Endothelial cell of umbilical vein (primary cell): ENCODE results near the gene AUTS2.

Source experiments
- CTCF ChIP-seq, 2 donors: IDR thresholded peaks; 1 replicate in 1 of 2; 2 replicates in 1 of 2; pipeline ENCODE4 v1.5.1; 2011; ENCODE audit warnings: low read length in 2 of 2, mild to moderate bottlenecking in 2 of 2, moderate library complexity in 2 of 2, control low read depth in 1 of 2, inconsistent platforms in 1 of 2, low read depth in 1 of 2; ENCODE audit not compliant: insufficient read depth in 1 of 2; ENCODE audit errors: extremely low read depth in 1 of 2
- EZH2 ChIP-seq: IDR thresholded peaks from 2 replicates; pipeline ENCODE4 v1.6.1; 2012; ENCODE audit warnings: borderline replicate concordance, low read depth, mild to moderate bottlenecking, moderate library complexity, low read length, inconsistent platforms; ENCODE audit not compliant: severe bottlenecking

GRCh38 chr7:70631718-70632117 is 1033.4 kb downstream of the AUTS2 start:
- no peak for TF ChIP-seq CTCF (IDR thresholded peaks at IDR 0.05; ENCODE audit: extremely low read depth in 1 of 2, insufficient read depth in 1 of 2, low read depth in 1 of 2, low read length in 2 of 2)
- no peak for TF ChIP-seq EZH2
